ENCODE measurements around the gene PLIN1.

DNA sequence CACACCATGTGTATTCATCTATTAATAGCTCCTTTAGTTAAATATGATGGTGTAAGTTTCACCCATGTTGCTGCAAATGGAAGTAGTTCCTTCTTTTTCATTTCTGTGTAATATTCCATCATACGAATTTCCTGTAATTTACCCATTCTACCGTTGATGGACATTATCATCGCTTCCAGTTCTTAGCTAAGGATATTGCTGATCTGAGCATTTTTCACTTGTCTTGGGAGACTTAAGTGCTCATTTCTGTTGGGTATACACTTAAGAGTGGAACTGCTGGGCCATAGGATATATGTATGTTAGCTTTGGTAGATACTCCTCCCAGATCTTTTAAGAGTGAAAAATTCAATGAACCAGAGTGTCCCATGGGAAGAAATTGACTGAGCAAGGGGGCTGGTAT lies 11.0 kb downstream of the PLIN1 start:
- TF ChIP-seq CTCF (optimal IDR thresholded peaks at IDR 0.05 in 1 of 3, IDR thresholded peaks at IDR 0.05 in 1 of 3, conservative IDR thresholded peaks at IDR 0.05 in 1 of 3; ENCODE audit: extremely low read depth in 1 of 3, insufficient read depth in 2 of 3, low read length in 3 of 3) (no peak), EZH2 (IDR thresholded peaks at IDR 0.05; ENCODE audit: low read length) (no peak)
